Lung (tissue), 12 donors: ENCODE results near the gene SDK2. TPM values are rescaled to one million over a fixed set of nuclear protein-coding genes. Genes with fewer than 3 reads are reported as not detected.

ENCODE experiments used
- ATAC-seq: fragments of 200-7000 bp; cut with Tn5 transposase; one replicate; pipeline ENCODE4 v1.9.1; 2020; ENCODE audit warnings: moderate number of reproducible peaks; ENCODE audit not compliant: insufficient read depth, low FRiP score
- DNase-seq, 3 donors: peaks; one replicate each; pipeline ENCODE4 v3.0.0-alpha.2; 2013 to 2017
- H3K27ac ChIP-seq, 2 donors: one replicate each; pipeline ENCODE4 v1.5.1; 2013; ENCODE audit warnings: mild to moderate bottlenecking in 2 of 2, moderate library complexity in 2 of 2, control low read depth in 1 of 2, inconsistent platforms in 1 of 2, low read depth in 1 of 2, low read length in 1 of 2
- H3K27me3 ChIP-seq, 3 donors: one replicate each; pipeline ENCODE4 v1.5.1; 2013; ENCODE audit warnings: low read length in 2 of 3; ENCODE audit not compliant: control insufficient read depth in 3 of 3, insufficient read depth in 3 of 3
- H3K36me3 ChIP-seq, 4 donors: one replicate each; pipeline ENCODE4 v1.5.1; 2013; ENCODE audit warnings: low read length in 4 of 4, mild to moderate bottlenecking in 1 of 4, moderate library complexity in 1 of 4; ENCODE audit not compliant: control insufficient read depth in 4 of 4, insufficient read depth in 4 of 4
- H3K4me1 ChIP-seq, 5 donors: one replicate each; pipeline ENCODE4 v1.5.1; 2013; ENCODE audit warnings: low read length in 5 of 5, mild to moderate bottlenecking in 2 of 5, moderate library complexity in 1 of 5; ENCODE audit not compliant: control insufficient read depth in 5 of 5, insufficient read depth in 5 of 5
- H3K4me3 ChIP-seq: one replicate; pipeline ENCODE4 v1.5.1; 2013; ENCODE audit warnings: mild to moderate bottlenecking, control low read depth, moderate library complexity
- H3K9ac ChIP-seq, 2 donors: one replicate each; pipeline ENCODE4 v1.5.1; 2013; ENCODE audit warnings: low read length in 2 of 2, control low read depth in 1 of 2; ENCODE audit not compliant: insufficient read depth in 1 of 2
- H3K9me3 ChIP-seq, 4 donors: one replicate each; pipeline ENCODE4 v1.5.1; 2013; ENCODE audit warnings: low read length in 3 of 4, mild to moderate bottlenecking in 1 of 4, moderate library complexity in 1 of 4; ENCODE audit not compliant: control insufficient read depth in 4 of 4, insufficient read depth in 3 of 4
- CTCF ChIP-seq: IDR thresholded peaks from 2 replicates; pipeline ENCODE4 v1.5.1; 2012; ENCODE audit warnings: mild to moderate bottlenecking; ENCODE audit errors: control extremely low read depth, extremely low read depth
- WGBS, 2 donors: extraction: QIAGEN DNeasy Blood & Tissue Kit; methylation state at CpG; one replicate each; pipeline ENCODE4 v1.1.7; 2013; 5-methylcytosine and 5-hydroxymethylcytosine counted together
- polyA plus RNA-seq, 2 donors: library from polyadenylated mRNA; stranded (reverse); fragments of 200-250 nt; gene quantifications; one replicate each; pipeline ENCODE4 v1.2.1, GENCODE V29; 2013
- total RNA-seq, 2 donors: library from RNA; depleted of rRNA in 1 of 2; stranded (reverse); fragments of >200 nt in 1 of 2; gene quantifications; one replicate each; pipeline ENCODE4 v1.2.1, GENCODE V29; 2014 to 2021
- donor health status: control.
- donor health status: control.
- donor health status: Bipolar disorder and iron deficiency.
- donor health status: healthy.
- donor health status: DM: yes; HTN: yes; CAD: no.

The SDK2 gene
- total and polyA plus RNA-seq, 4 donors: 0.91 to 41.7 (median 4.3) TPM

- Histone ChIP-seq H3K27ac (no peak overlapping the region), H3K4me1 (peaks cover 0 to 85% (median 45%) of the 10 kb centered on the region in 5 donors), H3K9ac (no peak overlapping the region), H3K27me3 (no peaks in the 10 kb centered on the region), H3K9me3 (no peaks in the 10 kb centered on the region), H3K4me3 (no peak overlapping the region), H3K36me3 (no peaks in the 10 kb centered on the region)
- ATAC-seq (no peak), DNase-seq (peak; percentile 90 to 98 (median 98))
- 77 to 80% methylated on average over 12 of the region's 12 CpGs for WGBS, 2 donors
- no peak for TF ChIP-seq CTCF
These were observed 297.6 kb downstream of the SDK2 start for GRCh38 chr17:73346501-73347162.

GRCh38 chr17:73343739-73344454 is 300.3 kb downstream of the SDK2 start:
- no peaks in the 10 kb centered on the region for H3K27me3 ChIP-seq
- no peak for TF ChIP-seq CTCF
- no peaks in the 10 kb centered on the region for H3K36me3 ChIP-seq
- H3K4me1 ChIP-seq: peaks cover 0 to 83% (median 36%) of the 10 kb centered on the region in 5 donors
- no peak for DNase-seq
- no peaks in the 10 kb centered on the region for H3K9me3 ChIP-seq
- H3K9ac ChIP-seq: no peak overlapping the region
- WGBS, 2 donors: 68 to 73% methylated on average over 11 of the region's 11 CpGs
- no peak for ATAC-seq
- H3K4me3 ChIP-seq: no peak overlapping the region
- no peak overlapping the region for H3K27ac ChIP-seq

GRCh38 chr17:73343168-73343634 is 301.0 kb downstream of the SDK2 start:
- ATAC-seq: peak; percentile 27
- no peak for TF ChIP-seq CTCF
- Histone ChIP-seq H3K9me3 (no peaks in the 10 kb centered on the region), H3K27ac (no peak overlapping the region), H3K27me3 (no peaks in the 10 kb centered on the region), H3K4me1 (peaks cover 0 to 82% (median 34%) of the 10 kb centered on the region in 5 donors), H3K9ac (peak overlapping the region in 1 of 2 donors; percentile 56), H3K36me3 (no peaks in the 10 kb centered on the region), H3K4me3 (no peak overlapping the region)
- peak; percentile 97 to 99 (median 99) for DNase-seq
- WGBS, 2 donors: 58 to 73% methylated on average over 17 of the region's 17 CpGs
